K562 (cell line): ENCODE data around the gene PPP4R4. TPM values are rescaled to one million over a fixed set of nuclear protein-coding genes. Genes with fewer than 3 reads are reported as not detected.

Source experiments
- ATAC-seq: fragments of 200-7000 bp; cut with Tn5 transposase; 3 replicates; pipeline ENCODE4 v1.9.1; 2020; ENCODE audit warnings: moderate library complexity
- BruUV-seq: library from RNA; stranded (reverse); fragments of 400-500 nt; replicated peaks from 2 replicates; lab custom pipeline; 2021; lab: Mats Ljungman, UMichigan
- CTCF ChIA-PET: fragments of 300-600 bp; formaldehyde crosslinking; extraction: SDS; loops from one replicate; lab custom pipeline; 2021; ENCODE audit warnings: low intra/inter-chr PET ratio; lab: Yijun Ruan, JAX
- POLR2A ChIA-PET: fragments of 300-600, 350-650 bp; sonication (Branson Sonifier 250); formaldehyde crosslinking; extraction: SDS; loops from one replicate; lab custom pipeline; 2021; ENCODE audit warnings: antibody characterized with exemption, inconsistent platforms; lab: Yijun Ruan, JAX
- DNase-seq, 4 experiments: peaks; one replicate each; pipeline versions ENCODE4 v3.0.0 to v3.0.0-alpha.2; 2011 to 2018; ENCODE audit warnings: low spot score in 3 of 4, mixed read lengths in 3 of 4; ENCODE audit errors: extremely low read depth in 1 of 4
- FAIRE-seq: peaks from 2 replicates; lab custom pipeline; 2011; peaks lifted over from hg19 to GRCh38; lab: Jason Lieb, UNC
- H2AFZ ChIP-seq: 2 replicates; pipeline ENCODE4 v1.6.0; 2011; ENCODE audit warnings: low read depth, low read length, control low read depth, inconsistent platforms
- H3K27ac ChIP-seq: fragments of 200-600 bp; 3 replicates; pipeline ENCODE4 v1.8.0; 2011; ENCODE audit warnings: low read depth, mild to moderate bottlenecking, control low read depth, inconsistent platforms, low read length, moderate library complexity, mixed read lengths; ENCODE audit errors: extremely low read depth
- H3K27me3 ChIP-seq, 2 experiments: fragments of 300-600 bp in 1 of 2; 2 replicates in 1 of 2; 3 replicates in 1 of 2; pipeline versions ENCODE4 v1.6.0 to v1.8.0; 2011; ENCODE audit warnings: inconsistent platforms in 2 of 2, low read length in 2 of 2, mild to moderate bottlenecking in 1 of 2, mixed read lengths in 1 of 2, moderate library complexity in 1 of 2; ENCODE audit not compliant: control insufficient read depth in 2 of 2, insufficient read depth in 2 of 2
- H3K36me3 ChIP-seq: fragments of 300-600 bp; 3 replicates; pipeline ENCODE4 v1.8.0; 2011; ENCODE audit warnings: mild to moderate bottlenecking, low read length, inconsistent platforms; ENCODE audit not compliant: control insufficient read depth, insufficient read depth
- H3K4me1 ChIP-seq, 2 experiments: fragments of 200-600 bp in 1 of 2; replicated peaks in 1 of 2; 2 replicates in 1 of 2; 3 replicates in 1 of 2; pipeline versions ENCODE4 v1.5.1 to v1.8.0; 2011; ENCODE audit warnings: inconsistent platforms in 2 of 2, low read length in 2 of 2, mild to moderate bottlenecking in 1 of 2, mixed read lengths in 1 of 2, moderate library complexity in 1 of 2; ENCODE audit not compliant: control insufficient read depth in 2 of 2, insufficient read depth in 2 of 2
- H3K4me2 ChIP-seq: 2 replicates; pipeline ENCODE4 v1.6.1; 2011; ENCODE audit warnings: low read length, control low read depth, inconsistent platforms, mixed read lengths; ENCODE audit not compliant: insufficient read depth
- H3K4me3 ChIP-seq: fragments of 200-600 bp; sonication (generic), shearing (Covaris generic); 2 replicates; pipeline ENCODE4 v1.5.1; 2016; ENCODE audit warnings: control low read depth, inconsistent platforms
- H3K79me2 ChIP-seq: fragments of 200-600 bp; 3 replicates; pipeline ENCODE4 v1.8.0; 2011; ENCODE audit warnings: low read length, inconsistent platforms; ENCODE audit not compliant: control insufficient read depth, insufficient read depth
- H3K9ac ChIP-seq, 2 experiments: 2 replicates each; pipeline versions ENCODE4 v1.6.0 to v1.6.1; 2011; ENCODE audit warnings: low read depth in 2 of 2, low read length in 2 of 2, control low read depth in 1 of 2, inconsistent platforms in 1 of 2, mild to moderate bottlenecking in 1 of 2, mixed read lengths in 1 of 2; ENCODE audit not compliant: insufficient read depth in 1 of 2
- H3K9me1 ChIP-seq: one replicate; pipeline ENCODE4 v1.6.0; 2011; ENCODE audit warnings: inconsistent platforms, mild to moderate bottlenecking, low read length, moderate library complexity; ENCODE audit not compliant: control insufficient read depth, insufficient read depth
- H3K9me3 ChIP-seq: replicated peaks from 2 replicates; pipeline ENCODE4 v1.5.1; 2011; ENCODE audit warnings: low read depth, low read length, inconsistent platforms; ENCODE audit not compliant: control insufficient read depth, insufficient read depth
- H4K20me1 ChIP-seq: replicated peaks from 2 replicates; pipeline ENCODE4 v1.6.1; 2011; ENCODE audit warnings: low read length, inconsistent platforms, mixed read lengths; ENCODE audit not compliant: control insufficient read depth, insufficient read depth
- CBX3 ChIP-seq, 2 experiments: IDR thresholded peaks; 1 replicate in 1 of 2; 2 replicates in 1 of 2; pipeline ENCODE4 v1.6.1; 2012; ENCODE audit warnings: inconsistent platforms in 2 of 2, low read length in 2 of 2, borderline replicate concordance in 1 of 2, control low read depth in 1 of 2
- CTCF ChIP-seq, 3 experiments: IDR thresholded peaks in 2 of 3; conservative IDR thresholded peaks in 1 of 3; 2 replicates each; pipeline ENCODE4 v1.5.1; 2011 to 2012; ENCODE audit warnings: low read length in 3 of 3, mild to moderate bottlenecking in 3 of 3, control low read depth in 2 of 3, improper control_type of control experiment in 1 of 3, inconsistent platforms in 1 of 3, low read depth in 1 of 3, mixed read lengths in 1 of 3, moderate library complexity in 1 of 3; ENCODE audit not compliant: insufficient read depth in 2 of 3
- ETS2 ChIP-seq: IDR thresholded peaks from 2 replicates; pipeline ENCODE4 v1.6.1; 2016; ENCODE audit warnings: borderline replicate concordance, missing genetic modification characterization, mild to moderate bottlenecking, moderate library complexity, missing compliant biosample characterization; ENCODE audit not compliant: poor library complexity, severe bottlenecking
- HOXB6 ChIP-seq: fragments of 250-450 bp; sonication (Bioruptor Pico); IDR thresholded peaks from 2 replicates; pipeline ENCODE4 v1.5.1; 2022; ENCODE audit warnings: mild to moderate bottlenecking, borderline replicate concordance
- POLR2A ChIP-seq: fragments of 450-650 bp; conservative IDR thresholded peaks from 2 replicates; pipeline ENCODE4 v1.6.1; 2016
- SLC30A9 ChIP-seq: fragments of 250-450 bp; sonication (Bioruptor Pico); IDR thresholded peaks from 2 replicates; pipeline ENCODE4 v1.8.0; 2022; ENCODE audit warnings: mild to moderate bottlenecking, moderate library complexity
- SUPT5H ChIP-seq: fragments of 450-650 bp; IDR thresholded peaks from 2 replicates; pipeline ENCODE4 v1.6.1; 2016
- TAF7 ChIP-seq: fragments of 450-650 bp; IDR thresholded peaks from 2 replicates; pipeline ENCODE4 v1.6.1; 2016; ENCODE audit warnings: missing genetic modification characterization, missing compliant biosample characterization
- VEZF1 ChIP-seq: fragments of 200-800 bp; sonication (Bioruptor generic); IDR thresholded peaks from 2 replicates; pipeline ENCODE4 v1.6.1; 2017; ENCODE audit warnings: missing genetic modification characterization, missing compliant biosample characterization
- ZNF436 ChIP-seq: fragments of 250-450, 450-650 bp; sonication (Bioruptor Pico); formaldehyde crosslinking; IDR thresholded peaks from 2 replicates; pipeline ENCODE4 v1.7.0; 2020; ENCODE audit warnings: mild to moderate bottlenecking
- ZNF507 ChIP-seq: conservative IDR thresholded peaks from 2 replicates; pipeline ENCODE4 v1.6.1; 2017; ENCODE audit warnings: missing genetic modification characterization, missing compliant biosample characterization
- WGBS: fragments of 100-300 bp; shearing (Covaris generic); methylation state at CpG from one replicate; pipeline ENCODE4 v1.1.6; 2016; ENCODE audit warnings: low coverage, mixed read lengths; ENCODE audit not compliant: insufficient coverage; ENCODE audit errors: missing lambda C conversion rate; 5-methylcytosine and 5-hydroxymethylcytosine counted together
- in situ Hi-C: fragments of 300-500 bp; cut with MboI; formaldehyde crosslinking; loops from 4 replicates; pipeline ENCODE4 v1.15.0; 2018; ENCODE audit warnings: inconsistent platforms, mixed read lengths
- intact Hi-C: fragments of 100-400 bp; cut with micrococcal nuclease; formaldehyde crosslinking; loops from 2 replicates; pipeline ENCODE4 v1.14.2; 2022
- polyA plus RNA-seq, 8 experiments: library from polyadenylated mRNA; depleted of rRNA in 4 of 8; stranded (reverse) in 5 of 8; unstranded in 3 of 8; fragments of >200 nt; fragmentation: Nextera tagmentation in 2 of 8; fragmentation: Illumina TruSeq in 1 of 8; extraction: Ambion mirVana in 2 of 8; extraction: Trizol in 1 of 8; gene quantifications; 2 replicates each; pipeline versions ENCODE4 v1.2.1 to v1.2.3, GENCODE V29; 2011 to 2014; ENCODE audit warnings: inconsistent platforms in 1 of 8, missing spikeins in 1 of 8
- total RNA-seq, 7 experiments: library from RNA; depleted of rRNA in 6 of 7; stranded (reverse); fragments of >200 nt in 6 of 7; fragmentation: Illumina TruSeq in 2 of 7; extraction: Trizol in 2 of 7; gene quantifications; 2 replicates each; pipeline versions ENCODE4 v1.2.1 to v1.2.3, GENCODE V29; 2011 to 2021; ENCODE audit warnings: low replicate concordance in 1 of 7
- TF ChIP-seq, protein P1 (sequence below): sonication (generic); formaldehyde crosslinking; IDR thresholded peaks from 2 replicates; pipeline ENCODE4 v1.8.0; 2022; ENCODE audit warnings: missing genetic modification reagents, mild to moderate bottlenecking, moderate library complexity, borderline replicate concordance
- TF ChIP-seq, protein P2 (sequence below), 2 experiments: fragments of 450-650 bp; IDR thresholded peaks; 2 replicates each; pipeline ENCODE4 v1.6.1; 2018; ENCODE audit warnings: mild to moderate bottlenecking in 2 of 2, low read depth in 1 of 2; ENCODE audit not compliant: partially characterized antibody in 2 of 2

The PPP4R4 gene
- total and polyA plus RNA-seq, 9 of the 15 experiments (the other 6 are each of a cell fraction or from before 2014, with no cell fraction given): 0.11 to 0.26 TPM; not detected in 7

DNA sequence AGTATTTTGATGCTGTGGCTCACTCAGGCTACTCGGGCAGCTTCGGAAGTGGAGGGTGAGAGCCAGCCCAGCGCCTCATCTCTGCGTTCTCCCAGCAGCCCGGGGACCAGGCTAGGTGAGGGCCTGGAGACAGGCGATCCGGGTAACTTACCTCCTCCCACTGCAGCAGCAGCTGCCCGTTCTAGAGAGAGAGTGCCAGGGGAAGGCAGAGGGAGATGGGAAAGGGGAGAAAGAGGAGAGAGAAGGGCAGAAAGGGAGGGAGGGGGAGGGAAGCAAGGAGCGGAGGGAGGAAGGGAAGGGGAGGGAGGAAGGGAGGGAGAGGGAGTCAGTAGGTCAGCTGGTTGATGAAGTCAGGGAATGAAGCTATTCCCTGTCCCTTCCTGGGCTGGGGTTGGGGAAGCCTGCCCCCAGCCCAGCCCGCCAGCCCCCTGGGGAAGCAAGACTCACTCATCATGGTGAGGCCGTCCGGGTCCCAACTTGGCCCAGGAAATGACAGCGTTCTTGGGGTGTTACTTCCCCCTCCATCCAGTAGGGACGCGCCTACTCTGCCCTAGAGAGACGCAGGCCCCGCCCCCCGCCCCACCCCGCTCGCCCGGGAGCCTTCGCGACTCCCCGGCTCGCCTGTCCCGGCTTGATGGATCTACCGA is 44.9 kb upstream of the PPP4R4 start, which contains the start of gene IFI27L2:
Gene IFI27L2 (minus strand): TSS at position 494 of the 647 bp plus-strand sequence. CDS start 40 bp downstream, at position 454.
- POLR2A ChIA-PET: no interaction called here
- in situ Hi-C loops: no loop called here
- DNase-seq: peak; percentile 69 to 86 (median 82)
- no peak for TF ChIP-seq ZNF507 (tag)
- TF ChIP-seq, protein P1, sequence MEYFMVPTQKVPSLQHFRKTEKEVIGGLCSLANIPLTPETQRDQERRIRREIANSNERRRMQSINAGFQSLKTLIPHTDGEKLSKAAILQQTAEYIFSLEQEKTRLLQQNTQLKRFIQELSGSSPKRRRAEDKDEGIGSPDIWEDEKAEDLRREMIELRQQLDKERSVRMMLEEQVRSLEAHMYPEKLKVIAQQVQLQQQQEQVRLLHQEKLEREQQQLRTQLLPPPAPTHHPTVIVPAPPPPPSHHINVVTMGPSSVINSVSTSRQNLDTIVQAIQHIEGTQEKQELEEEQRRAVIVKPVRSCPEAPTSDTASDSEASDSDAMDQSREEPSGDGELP (CRISPR knock-in tag): peak; percentile 22; the same call in 1 of the 2 replicates
- no peak for TF ChIP-seq HOXB6 (CRISPR knock-in tag)
- TF ChIP-seq ETS2 (tag): no peak
- no peak for TF ChIP-seq SLC30A9 (CRISPR knock-in tag)
- peak in 1 of 3 experiments; percentile 3; a peak in 1 of 6 replicates for TF ChIP-seq CTCF (IDR thresholded peaks at IDR 0.05 in 2 of 3, conservative IDR thresholded peaks at IDR 0.05 in 1 of 3; ENCODE audit: insufficient read depth in 2 of 3, low read depth in 1 of 3, low read length in 3 of 3)
- TF ChIP-seq TAF7 (tag): no peak
- TF ChIP-seq SUPT5H: no peak
- no peak for TF ChIP-seq CBX3 (IDR thresholded peaks at IDR 0.05; ENCODE audit: borderline replicate concordance in 1 of 2, low read length in 2 of 2)
- TF ChIP-seq ZNF436: no peak
- TF ChIP-seq, protein P2, sequence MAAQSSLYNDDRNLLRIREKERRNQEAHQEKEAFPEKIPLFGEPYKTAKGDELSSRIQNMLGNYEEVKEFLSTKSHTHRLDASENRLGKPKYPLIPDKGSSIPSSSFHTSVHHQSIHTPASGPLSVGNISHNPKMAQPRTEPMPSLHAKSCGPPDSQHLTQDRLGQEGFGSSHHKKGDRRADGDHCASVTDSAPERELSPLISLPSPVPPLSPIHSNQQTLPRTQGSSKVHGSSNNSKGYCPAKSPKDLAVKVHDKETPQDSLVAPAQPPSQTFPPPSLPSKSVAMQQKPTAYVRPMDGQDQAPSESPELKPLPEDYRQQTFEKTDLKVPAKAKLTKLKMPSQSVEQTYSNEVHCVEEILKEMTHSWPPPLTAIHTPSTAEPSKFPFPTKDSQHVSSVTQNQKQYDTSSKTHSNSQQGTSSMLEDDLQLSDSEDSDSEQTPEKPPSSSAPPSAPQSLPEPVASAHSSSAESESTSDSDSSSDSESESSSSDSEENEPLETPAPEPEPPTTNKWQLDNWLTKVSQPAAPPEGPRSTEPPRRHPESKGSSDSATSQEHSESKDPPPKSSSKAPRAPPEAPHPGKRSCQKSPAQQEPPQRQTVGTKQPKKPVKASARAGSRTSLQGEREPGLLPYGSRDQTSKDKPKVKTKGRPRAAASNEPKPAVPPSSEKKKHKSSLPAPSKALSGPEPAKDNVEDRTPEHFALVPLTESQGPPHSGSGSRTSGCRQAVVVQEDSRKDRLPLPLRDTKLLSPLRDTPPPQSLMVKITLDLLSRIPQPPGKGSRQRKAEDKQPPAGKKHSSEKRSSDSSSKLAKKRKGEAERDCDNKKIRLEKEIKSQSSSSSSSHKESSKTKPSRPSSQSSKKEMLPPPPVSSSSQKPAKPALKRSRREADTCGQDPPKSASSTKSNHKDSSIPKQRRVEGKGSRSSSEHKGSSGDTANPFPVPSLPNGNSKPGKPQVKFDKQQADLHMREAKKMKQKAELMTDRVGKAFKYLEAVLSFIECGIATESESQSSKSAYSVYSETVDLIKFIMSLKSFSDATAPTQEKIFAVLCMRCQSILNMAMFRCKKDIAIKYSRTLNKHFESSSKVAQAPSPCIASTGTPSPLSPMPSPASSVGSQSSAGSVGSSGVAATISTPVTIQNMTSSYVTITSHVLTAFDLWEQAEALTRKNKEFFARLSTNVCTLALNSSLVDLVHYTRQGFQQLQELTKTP (IDR thresholded peaks at IDR 0.05; ENCODE audit: low read depth in 1 of 2, partially characterized antibody in 2 of 2): peak in 1 of 2 experiments; percentile 30
- TF ChIP-seq POLR2A: no peak
- peak; percentile 60 for TF ChIP-seq VEZF1

More for the DNA sequence above, 44.9 kb upstream of the PPP4R4 start, which contains the start of gene IFI27L2:
- no peaks in the 10 kb centered on the region for H3K9me3 ChIP-seq
- intact Hi-C loops: no loop called here
- no peaks in the 10 kb centered on the region for H3K9me1 ChIP-seq
- H3K9ac ChIP-seq: peak within 1 kb of the TSS in 1 of 2 experiments; percentile 64; a peak in 1 of 4 replicates
- H3K36me3 ChIP-seq: no peaks in the 10 kb centered on the region
- H3K27ac ChIP-seq: no peak within 1 kb of the TSS
- H3K4me1 ChIP-seq: peaks cover 0 to 7% of the 10 kb centered on the region in 2 experiments; a peak in 3 of 5 replicates
- no peak for FAIRE-seq
- peak within 1 kb of the TSS; percentile 73 for H3K4me2 ChIP-seq
- H3K79me2 ChIP-seq: no peaks in the 10 kb centered on the region
- H2AFZ ChIP-seq: peak within 1 kb of the TSS; percentile 82
- peaks cover 0 to 16% of the 10 kb centered on the region in 2 experiments; a peak in 2 of 5 replicates for H3K27me3 ChIP-seq
- no peaks in the 10 kb centered on the region for H4K20me1 ChIP-seq
- WGBS: 28% methylated on average over 6 of the region's 27 CpGs
- ATAC-seq: peak; percentile 95
- CTCF ChIA-PET: no interaction called here
- H3K4me3 ChIP-seq: peak within 1 kb of the TSS; percentile 23
- BruUV-seq: no TSS peak
